ENCODE data around the gene HABP2.

- TF ChIP-seq CTCF (IDR thresholded peaks at IDR 0.05; ENCODE audit: poor library complexity) (no peak), EZH2phosphoT487 (IDR thresholded peaks at IDR 0.05; ENCODE audit: low read depth, severe bottlenecking, unreplicated experiment) (no peak)
Observed at GRCh38 chr10:113620511-113620910, 67.7 kb downstream of the HABP2 start.
